ENCODE data around the gene COQ5.

- TF ChIP-seq, protein P1, sequence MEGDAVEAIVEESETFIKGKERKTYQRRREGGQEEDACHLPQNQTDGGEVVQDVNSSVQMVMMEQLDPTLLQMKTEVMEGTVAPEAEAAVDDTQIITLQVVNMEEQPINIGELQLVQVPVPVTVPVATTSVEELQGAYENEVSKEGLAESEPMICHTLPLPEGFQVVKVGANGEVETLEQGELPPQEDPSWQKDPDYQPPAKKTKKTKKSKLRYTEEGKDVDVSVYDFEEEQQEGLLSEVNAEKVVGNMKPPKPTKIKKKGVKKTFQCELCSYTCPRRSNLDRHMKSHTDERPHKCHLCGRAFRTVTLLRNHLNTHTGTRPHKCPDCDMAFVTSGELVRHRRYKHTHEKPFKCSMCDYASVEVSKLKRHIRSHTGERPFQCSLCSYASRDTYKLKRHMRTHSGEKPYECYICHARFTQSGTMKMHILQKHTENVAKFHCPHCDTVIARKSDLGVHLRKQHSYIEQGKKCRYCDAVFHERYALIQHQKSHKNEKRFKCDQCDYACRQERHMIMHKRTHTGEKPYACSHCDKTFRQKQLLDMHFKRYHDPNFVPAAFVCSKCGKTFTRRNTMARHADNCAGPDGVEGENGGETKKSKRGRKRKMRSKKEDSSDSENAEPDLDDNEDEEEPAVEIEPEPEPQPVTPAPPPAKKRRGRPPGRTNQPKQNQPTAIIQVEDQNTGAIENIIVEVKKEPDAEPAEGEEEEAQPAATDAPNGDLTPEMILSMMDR (optimal IDR thresholded peaks at IDR 0.05 in 1 of 3, IDR thresholded peaks at IDR 0.05 in 1 of 3, conservative IDR thresholded peaks at IDR 0.05 in 1 of 3; ENCODE audit: extremely low read depth in 1 of 3, insufficient read depth in 2 of 3, low read length in 3 of 3): no peak
- no peak for TF ChIP-seq EZH2 (IDR thresholded peaks at IDR 0.05; ENCODE audit: low read length)
Observed at GRCh38 chr12:120475643-120476042, 53.3 kb downstream of the COQ5 start.
